ENCODE data around the gene C17orf114. TPM values are rescaled to one million over a fixed set of nuclear protein-coding genes. Genes with fewer than 3 reads are reported as not detected.

C17orf114 gene

Other genes starting within 250 kb of the C17orf114 start
- 10 to 100 TPM; 25.9 to 41.9 (median 31.3) TPM for gene MYBBP1A, start 246.9 kb downstream of the C17orf114 start, polyA plus RNA-seq (ENCODE audit: insufficient read length in 10 of 10)
- 1 to 10 TPM in 2 of 10 donors, under 1 TPM in 7, not detected in 1; 0.10 to 2.1 (median 0.15) TPM for gene GGT6, start 241.8 kb downstream of the C17orf114 start, polyA plus RNA-seq (ENCODE audit: insufficient read length in 10 of 10)
- 100 to 1,000 TPM in 8 of 10 donors, 10 to 100 TPM in 2; 45.2 to 166 (median 110) TPM for gene SMTNL2, start 217.8 kb downstream of the C17orf114 start, polyA plus RNA-seq (ENCODE audit: insufficient read length in 10 of 10)
- gene ALOX15, start 160.7 kb downstream of the C17orf114 start, polyA plus RNA-seq (ENCODE audit: insufficient read length in 10 of 10) = 1 to 10 TPM in 1 of 10 donors, under 1 TPM in 9; 0.25 to 1.1 (median 0.44) TPM
- 10 to 100 TPM; 26.8 to 34.6 (median 31.6) TPM for gene PELP1, start 98.2 kb downstream of the C17orf114 start, polyA plus RNA-seq (ENCODE audit: insufficient read length in 10 of 10)
- 10 to 100 TPM; 17.8 to 25.8 (median 20.3) TPM for gene ARRB2, start 91.7 kb downstream of the C17orf114 start, polyA plus RNA-seq (ENCODE audit: insufficient read length in 10 of 10)
- 10 to 100 TPM; 13.4 to 17.4 (median 15.8) TPM for gene MED11, start 70.9 kb downstream of the C17orf114 start, polyA plus RNA-seq (ENCODE audit: insufficient read length in 10 of 10)
- under 1 TPM; 0.19 to 0.52 (median 0.30) TPM for gene ZMYND15, start 62.5 kb downstream of the C17orf114 start, polyA plus RNA-seq (ENCODE audit: insufficient read length in 10 of 10)
- gene CXCL16, start 62.4 kb downstream of the C17orf114 start, polyA plus RNA-seq (ENCODE audit: insufficient read length in 10 of 10) = 1 to 10 TPM; 3.2 to 6.0 (median 5.2) TPM
- not detected for gene TM4SF5, start 30.4 kb downstream of the C17orf114 start, polyA plus RNA-seq (ENCODE audit: insufficient read length in 10 of 10)
- gene VMO1, start 16.0 kb downstream of the C17orf114 start, polyA plus RNA-seq (ENCODE audit: insufficient read length in 10 of 10) = 1 to 10 TPM; 3.9 to 8.3 (median 5.8) TPM
- gene GLTPD2, start 13.4 kb downstream of the C17orf114 start, polyA plus RNA-seq (ENCODE audit: insufficient read length in 10 of 10) = under 1 TPM in 9 of 10 donors, not detected in 1; 0.40 to 0.79 (median 0.56) TPM
- gene PSMB6, start 6.2 kb downstream of the C17orf114 start, polyA plus RNA-seq (ENCODE audit: insufficient read length in 10 of 10) = 100 to 1,000 TPM in 4 of 10 donors, 10 to 100 TPM in 6; 88.8 to 107 (median 96.2) TPM
- 10 to 100 TPM; 15.4 to 35.0 (median 24.6) TPM for gene PLD2, start 4.8 kb upstream of the C17orf114 start, polyA plus RNA-seq (ENCODE audit: insufficient read length in 10 of 10)
- gene MINK1, start 31.0 kb upstream of the C17orf114 start, polyA plus RNA-seq (ENCODE audit: insufficient read length in 10 of 10) = 10 to 100 TPM; 24.8 to 47.0 (median 30.4) TPM
- gene C17orf107, start 97.2 kb upstream of the C17orf114 start, polyA plus RNA-seq (ENCODE audit: insufficient read length in 10 of 10) = 1 to 10 TPM in 8 of 10 donors, under 1 TPM in 2; 0.67 to 2.1 (median 1.4) TPM
- gene CHRNE, start 100.8 kb upstream of the C17orf114 start, polyA plus RNA-seq (ENCODE audit: insufficient read length in 10 of 10) = 1 to 10 TPM in 8 of 10 donors, under 1 TPM in 2; 0.67 to 5.5 (median 1.7) TPM
- gene GP1BA, start 129.9 kb upstream of the C17orf114 start, polyA plus RNA-seq (ENCODE audit: insufficient read length in 10 of 10) = 1 to 10 TPM in 4 of 10 donors, under 1 TPM in 6; 0.58 to 1.7 (median 0.81) TPM
- gene SLC25A11, start 137.7 kb upstream of the C17orf114 start, polyA plus RNA-seq (ENCODE audit: insufficient read length in 10 of 10) = 10 to 100 TPM; 41.8 to 58.0 (median 49.9) TPM
- 10 to 100 TPM; 61.9 to 77.7 (median 68.3) TPM for gene RNF167, start 137.9 kb upstream of the C17orf114 start, polyA plus RNA-seq (ENCODE audit: insufficient read length in 10 of 10)
- 100 to 1,000 TPM; 282 to 440 (median 354) TPM for gene PFN1, start 146.2 kb upstream of the C17orf114 start, polyA plus RNA-seq (ENCODE audit: insufficient read length in 10 of 10)
- gene ENO3, start 148.8 kb upstream of the C17orf114 start, polyA plus RNA-seq (ENCODE audit: insufficient read length in 10 of 10) = 1,000 to 10,000 TPM in 9 of 10 donors, 100 to 1,000 TPM in 1; 770 to 2,512 (median 1,687) TPM
- gene SPAG7, start 165.5 kb upstream of the C17orf114 start, polyA plus RNA-seq (ENCODE audit: insufficient read length in 10 of 10) = 100 to 1,000 TPM in 2 of 10 donors, 10 to 100 TPM in 8; 78.8 to 113 (median 81.3) TPM
- gene CAMTA2, start 185.3 kb upstream of the C17orf114 start, polyA plus RNA-seq (ENCODE audit: insufficient read length in 10 of 10) = 10 to 100 TPM; 14.6 to 33.9 (median 21.6) TPM
- gene INCA1, start 195.2 kb upstream of the C17orf114 start, polyA plus RNA-seq (ENCODE audit: insufficient read length in 10 of 10) = 1 to 10 TPM; 3.0 to 6.9 (median 4.2) TPM
- gene KIF1C, start 195.6 kb upstream of the C17orf114 start, polyA plus RNA-seq (ENCODE audit: insufficient read length in 10 of 10) = 100 to 1,000 TPM in 5 of 10 donors, 10 to 100 TPM in 5; 74.9 to 113 (median 100) TPM
- under 1 TPM in 8 of 10 donors, not detected in 2; 0.07 to 0.28 (median 0.15) TPM for gene SLC52A1, start 233.1 kb upstream of the C17orf114 start, polyA plus RNA-seq (ENCODE audit: insufficient read length in 10 of 10)